H1 (cell line): Measurements from ENCODE around the gene GP1BB. TPM values are rescaled to one million over a fixed set of nuclear protein-coding genes. Genes with fewer than 3 reads are reported as not detected.
A peak's percentile ranks its signal among the peaks of the same experiment; 100 is the strongest.

Source experiments
- CTCF ChIA-PET: fragments of 300-600 bp; sonication (Branson Sonifier 250); formaldehyde crosslinking; loops from one replicate; lab custom pipeline; 2021; ENCODE audit not compliant: partially characterized antibody; lab: Charles Lee
- POLR2A ChIA-PET: fragments of 300-600 bp; sonication (Branson Sonifier 250); formaldehyde crosslinking; loops from one replicate; lab custom pipeline; 2021; ENCODE audit warnings: inconsistent platforms; ENCODE audit not compliant: partially characterized antibody; lab: Charles Lee
- DNase-seq, 2 experiments: peaks; one replicate each; pipeline versions ENCODE4 v3.0.0 to v3.0.0-alpha.2; 2010 to 2022; ENCODE audit warnings: low spot score in 2 of 2, low read depth in 1 of 2, mixed read lengths in 1 of 2
- FAIRE-seq: peaks from 2 replicates; lab custom pipeline; 2011; peaks lifted over from hg19 to GRCh38; lab: Jason Lieb, UNC
- H2AFZ ChIP-seq: 2 replicates; pipeline ENCODE4 v1.8.1; 2012; ENCODE audit warnings: low read length, inconsistent platforms
- H2AK5ac ChIP-seq: 2 replicates; pipeline ENCODE4 v1.6.1; 2013; ENCODE audit warnings: low read depth, low read length
- H2BK120ac ChIP-seq: replicated peaks from 2 replicates; pipeline ENCODE3; 2013; ENCODE audit warnings: low read depth, low read length, inconsistent platforms
- H2BK12ac ChIP-seq: 2 replicates; pipeline ENCODE4 v1.6.1; 2013; ENCODE audit warnings: low read depth, low read length
- H2BK15ac ChIP-seq: 2 replicates; pipeline ENCODE4 v1.6.1; 2013; ENCODE audit warnings: low read length
- H2BK20ac ChIP-seq: 2 replicates; pipeline ENCODE4 v1.6.1; 2013; ENCODE audit warnings: low read length
- H2BK5ac ChIP-seq: 2 replicates; pipeline ENCODE4 v1.6.1; 2013; ENCODE audit warnings: low read depth, low read length
- H3K14ac ChIP-seq: 2 replicates; pipeline ENCODE4 v1.6.1; 2013; ENCODE audit warnings: inconsistent platforms; ENCODE audit not compliant: insufficient read length
- H3K18ac ChIP-seq: 2 replicates; pipeline ENCODE4 v1.6.1; 2013; ENCODE audit warnings: low read length; ENCODE audit errors: extremely low read depth
- H3K23ac ChIP-seq: 2 replicates; pipeline ENCODE4 v1.6.1; 2013; ENCODE audit warnings: inconsistent platforms; ENCODE audit not compliant: insufficient read length
- H3K23me2 ChIP-seq: 2 replicates; pipeline ENCODE4 v1.6.1; 2013; ENCODE audit warnings: low read depth, low read length
- H3K27ac ChIP-seq: 2 replicates; pipeline ENCODE4 v1.6.1; 2011; ENCODE audit warnings: low read depth, low read length, inconsistent platforms
- H3K27me3 ChIP-seq, 4 experiments: replicated peaks in 1 of 4; 1 replicate in 1 of 4; 2 replicates in 3 of 4; pipeline versions ENCODE4 v1.6.1 to v1.8.1; 2011 to 2013; ENCODE audit warnings: low read length in 3 of 4, mild to moderate bottlenecking in 3 of 4, inconsistent platforms in 2 of 4, mixed read lengths in 2 of 4, moderate library complexity in 1 of 4; ENCODE audit not compliant: control insufficient read depth in 3 of 4, insufficient read depth in 3 of 4; ENCODE audit errors: extremely low read depth in 1 of 4
- H3K36me3 ChIP-seq, 4 experiments: 2 replicates each; pipeline versions ENCODE4 v1.6.1 to v1.8.1; 2011 to 2013; ENCODE audit warnings: mild to moderate bottlenecking in 4 of 4, low read length in 3 of 4, moderate library complexity in 2 of 4, control low read depth in 1 of 4, inconsistent platforms in 1 of 4; ENCODE audit not compliant: insufficient read depth in 4 of 4, control insufficient read depth in 2 of 4
- H3K4ac ChIP-seq: replicated peaks from 2 replicates; pipeline ENCODE3; 2013; ENCODE audit warnings: low read length, low read depth, mixed read lengths, inconsistent platforms; ENCODE audit not compliant: insufficient read length
- H3K4me1 ChIP-seq, 4 experiments: replicated peaks in 1 of 4; 1 replicate in 1 of 4; 2 replicates in 3 of 4; pipeline versions ENCODE4 v1.6.1 to v1.8.1; 2011 to 2013; ENCODE audit warnings: low read length in 3 of 4, inconsistent platforms in 2 of 4, mixed read lengths in 1 of 4; ENCODE audit not compliant: insufficient read depth in 4 of 4, control insufficient read depth in 3 of 4
- H3K4me2 ChIP-seq, 2 experiments: 2 replicates each; pipeline versions ENCODE4 v1.6.1 to v1.8.1; 2011 to 2013; ENCODE audit warnings: low read depth in 2 of 2, low read length in 2 of 2, control low read depth in 1 of 2, inconsistent platforms in 1 of 2, mild to moderate bottlenecking in 1 of 2; ENCODE audit not compliant: insufficient read depth in 1 of 2
- H3K4me3 ChIP-seq, 4 experiments: fragments of 200-600, 300-600 bp in 1 of 4; sonication (generic), shearing (Covaris generic), sonication (Bioruptor Twin) in 1 of 4; 2 replicates each; pipeline versions ENCODE4 v1.5.1 to v1.8.1; 2011 to 2016; ENCODE audit warnings: low read length in 4 of 4, low read depth in 3 of 4, control low read depth in 2 of 4, inconsistent platforms in 2 of 4, mild to moderate bottlenecking in 2 of 4, mixed read lengths in 1 of 4, moderate library complexity in 1 of 4; ENCODE audit not compliant: insufficient read depth in 2 of 4; ENCODE audit errors: extremely low read depth in 1 of 4
- H3K56ac ChIP-seq: replicated peaks from 2 replicates; pipeline ENCODE3; 2013; ENCODE audit warnings: low read depth, mild to moderate bottlenecking, mixed read lengths, low read length, inconsistent platforms; ENCODE audit not compliant: insufficient read length
- H3K79me1 ChIP-seq: 2 replicates; pipeline ENCODE4 v1.6.1; 2013; ENCODE audit warnings: low read depth, low read length, control low read depth
- H3K79me2 ChIP-seq, 2 experiments: 2 replicates each; pipeline versions ENCODE4 v1.6.1 to v1.8.1; 2012 to 2013; ENCODE audit warnings: low read length in 2 of 2, mild to moderate bottlenecking in 2 of 2, inconsistent platforms in 1 of 2; ENCODE audit not compliant: insufficient read depth in 2 of 2, control insufficient read depth in 1 of 2
- H3K9ac ChIP-seq, 4 experiments: replicated peaks in 1 of 4; 1 replicate in 1 of 4; 2 replicates in 3 of 4; pipeline versions ENCODE4 v1.6.1 to v1.8.1; 2011 to 2013; ENCODE audit warnings: low read depth in 3 of 4, low read length in 3 of 4, control low read depth in 2 of 4, mild to moderate bottlenecking in 2 of 4, moderate library complexity in 2 of 4, inconsistent platforms in 1 of 4; ENCODE audit errors: extremely low read depth in 1 of 4
- H3K9me3 ChIP-seq, 2 experiments: 2 replicates each; pipeline versions ENCODE4 v1.6.1 to v1.8.1; 2012 to 2013; ENCODE audit warnings: mild to moderate bottlenecking in 2 of 2, moderate library complexity in 2 of 2, control low read depth in 1 of 2, inconsistent platforms in 1 of 2, low read depth in 1 of 2, low read length in 1 of 2, mixed read lengths in 1 of 2; ENCODE audit not compliant: insufficient read depth in 2 of 2
- H4K20me1 ChIP-seq, 2 experiments: replicated peaks in 1 of 2; 2 replicates each; pipeline versions ENCODE3 to v1.8.1; 2011 to 2013; ENCODE audit warnings: inconsistent platforms in 2 of 2, low read length in 2 of 2, mild to moderate bottlenecking in 1 of 2; ENCODE audit not compliant: insufficient read depth in 2 of 2, control insufficient read depth in 1 of 2
- H4K5ac ChIP-seq: 2 replicates; pipeline ENCODE4 v1.6.1; 2013; ENCODE audit warnings: low read length, low read depth, mixed read lengths, inconsistent platforms; ENCODE audit not compliant: insufficient read length
- H4K8ac ChIP-seq: 2 replicates; pipeline ENCODE4 v1.8.0; 2013; ENCODE audit warnings: mild to moderate bottlenecking, moderate library complexity, low read length, inconsistent platforms; ENCODE audit not compliant: insufficient read depth; ENCODE audit errors: extremely low read depth
- H4K91ac ChIP-seq: replicated peaks from 2 replicates; pipeline ENCODE3; 2013; ENCODE audit warnings: low read length, mixed read lengths, inconsistent platforms; ENCODE audit not compliant: insufficient read length
- ATF2 ChIP-seq: IDR thresholded peaks from 2 replicates; pipeline ENCODE4 v1.6.1; 2012; ENCODE audit warnings: low read length, inconsistent platforms
- CBX8 ChIP-seq: fragments of 300-800, 300-1000 bp; sonication (generic); IDR thresholded peaks from 2 replicates; pipeline ENCODE4 v1.7.1; 2016; ENCODE audit warnings: low read depth, low read length, borderline replicate concordance
- CHD1 ChIP-seq: IDR thresholded peaks from 2 replicates; pipeline ENCODE4 v1.6.1; 2012; ENCODE audit warnings: low read depth, low read length, improper control_type of control experiment
- GTF2F1 ChIP-seq: IDR thresholded peaks from 2 replicates; pipeline ENCODE4 v1.6.1; 2012; ENCODE audit warnings: low read depth, low read length, improper control_type of control experiment, borderline replicate concordance
- HDAC2 ChIP-seq, 2 experiments: fragments of 300-600 bp in 1 of 2; sonication (generic) in 1 of 2; IDR thresholded peaks; 2 replicates each; pipeline ENCODE4 v1.6.1; 2011 to 2012; ENCODE audit warnings: low read depth in 2 of 2, low read length in 2 of 2, mild to moderate bottlenecking in 2 of 2, moderate library complexity in 2 of 2, borderline replicate concordance in 1 of 2, inconsistent platforms in 1 of 2
- POLR2A ChIP-seq, 2 experiments: IDR thresholded peaks; 1 replicate in 1 of 2; 2 replicates in 1 of 2; pipeline ENCODE4 v1.6.1; 2011; ENCODE audit warnings: low read depth in 2 of 2, low read length in 2 of 2, mild to moderate bottlenecking in 2 of 2; ENCODE audit errors: control extremely low read depth in 1 of 2
- SIN3A ChIP-seq, 2 experiments: IDR thresholded peaks in 1 of 2; conservative IDR thresholded peaks in 1 of 2; 2 replicates each; pipeline ENCODE4 v1.6.1; 2011 to 2012; ENCODE audit warnings: low read length in 2 of 2, improper control_type of control experiment in 1 of 2, low read depth in 1 of 2, mild to moderate bottlenecking in 1 of 2
- SIRT6 ChIP-seq: IDR thresholded peaks from one replicate; pipeline ENCODE4 v1.7.1; 2012; ENCODE audit warnings: low read length, inconsistent platforms
- TAF7 ChIP-seq: optimal IDR thresholded peaks from 2 replicates; pipeline ENCODE3; 2011; ENCODE audit warnings: low read depth, mild to moderate bottlenecking, inconsistent platforms, low read length, moderate library complexity, borderline replicate concordance
- ZNF274 ChIP-seq: IDR thresholded peaks from 2 replicates; pipeline ENCODE4 v1.7.0; 2012; ENCODE audit warnings: low read length, borderline replicate concordance; ENCODE audit errors: extremely low read depth
- WGBS, 2 experiments: shearing (Covaris generic) in 1 of 2; methylation state at CpG; one replicate each; pipeline versions ENCODE4 v1.1.6 to v1.1.7; 2013 to 2015; ENCODE audit warnings: low lambda C conversion rate in 2 of 2, mixed read lengths in 2 of 2, inconsistent platforms in 1 of 2, low coverage in 1 of 2, missing lambda C conversion rate in 1 of 2; ENCODE audit not compliant: insufficient replicate concordance in 2 of 2, insufficient coverage in 1 of 2, insufficient read length in 1 of 2; ENCODE audit errors: extremely low coverage in 1 of 2, missing lambda C conversion rate in 1 of 2; 5-methylcytosine and 5-hydroxymethylcytosine counted together
- polyA plus RNA-seq, 7 experiments: library from polyadenylated mRNA; depleted of rRNA in 3 of 7; stranded (reverse) in 5 of 7; unstranded in 2 of 7; fragments of >200 nt in 5 of 7; fragments of 200-250 nt in 2 of 7; gene quantifications; 1 replicate in 5 of 7; 2 replicates in 1 of 7; 4 replicates in 1 of 7; pipeline versions ENCODE4 v1.2.1 to v1.2.3, GENCODE V29; 2011 to 2013; ENCODE audit warnings: missing spikeins in 2 of 7, mixed read lengths in 2 of 7
- total RNA-seq: library from RNA; stranded (reverse); fragmentation: NEBNext Ultra II Directional; extraction: Animal tissue kit (Norgen Biotek cat#: 25700); gene quantifications from 2 replicates; pipeline ENCODE4 v1.2.1, GENCODE V29; 2021

The GP1BB gene
- total and polyA plus RNA-seq, 2 of the 8 experiments (the other 6 are each of a cell fraction or from before 2014, with no cell fraction given), result 0.36 TPM; not detected in 1

GRCh38 chr22:19708321-19709011, 14.9 kb upstream of the GP1BB start:
- no peak overlapping the region for H3K4me3 ChIP-seq
- no peak overlapping the region for H3K4me2 ChIP-seq
- peak overlapping the region; percentile 63; the same call in 1 of the 2 replicates for H2BK5ac ChIP-seq
- H4K5ac ChIP-seq, result no peak overlapping the region
- H2BK120ac ChIP-seq, result no peak overlapping the region
- no peak overlapping the region for H3K14ac ChIP-seq
- no peaks in the 10 kb centered on the region for H3K9me3 ChIP-seq
- no peak overlapping the region for H2AFZ ChIP-seq
- no peak for FAIRE-seq
- peaks cover 0 to 24% (median 16%) of the 10 kb centered on the region in 4 experiments; a peak in 6 of 7 replicates for H3K4me1 ChIP-seq
- no peak overlapping the region for H3K9ac ChIP-seq
- H3K79me1 ChIP-seq, result no peaks in the 10 kb centered on the region; the same call in 1 of the 2 replicates
- peak overlapping the region; percentile 66 for H4K91ac ChIP-seq
- no peak overlapping the region for H2BK20ac ChIP-seq
- H4K20me1 ChIP-seq, result no peaks in the 10 kb centered on the region
- no peak overlapping the region for H3K23ac ChIP-seq
- H3K79me2 ChIP-seq, result no peaks in the 10 kb centered on the region
- H3K4ac ChIP-seq, result no peak overlapping the region
- ChIA-PET POLR2A (no interaction called here), CTCF (interaction anchor here (0.5 to 5.3 kb wide), 13 partner anchors 7 to 255 kb away, joined by 3 to 50 read pairs (median 3); no protein-coding TSS in a partner anchor)
- H3K27me3 ChIP-seq, result peaks cover 0 to 17% (median 13%) of the 10 kb centered on the region in 4 experiments; a peak in 6 of 7 replicates
- H3K56ac ChIP-seq, result no peak overlapping the region
- no peaks in the 10 kb centered on the region for H3K36me3 ChIP-seq
- H2AK5ac ChIP-seq, result peak overlapping the region; percentile 77; the same call in 1 of the 2 replicates
- DNase-seq, result no peak
- H4K8ac ChIP-seq, result peak overlapping the region; percentile 45; the same call in 1 of the 2 replicates
- peak overlapping the region; percentile 55; the same call in 1 of the 2 replicates for H2BK15ac ChIP-seq
- H2BK12ac ChIP-seq, result peak overlapping the region; percentile 89; the same call in 1 of the 2 replicates
- WGBS, 2 experiments, result 90% methylated on average over 20 of the region's 20 CpGs; no CpG with 5 or more reads in 1 of the 2 experiments
- no peak overlapping the region for H3K27ac ChIP-seq
- H3K18ac ChIP-seq, result 0 out of 2 replicates have a peak overlapping the region, but pooled peaks have one; percentile 25
- no peaks in the 10 kb centered on the region for H3K23me2 ChIP-seq
- TF ChIP-seq CBX8 (no peak), CHD1 (no peak), TAF7 (no peak), SIN3A (conservative IDR thresholded peaks at IDR 0.05 in 1 of 2, IDR thresholded peaks at IDR 0.05 in 1 of 2; ENCODE audit: low read depth in 1 of 2, low read length in 2 of 2) (no peak), HDAC2 (IDR thresholded peaks at IDR 0.05; ENCODE audit: borderline replicate concordance in 1 of 2, low read depth in 2 of 2, low read length in 2 of 2) (no peak), SIRT6 (no peak), GTF2F1 (no peak), ZNF274 (no peak), POLR2A (IDR thresholded peaks at IDR 0.05; ENCODE audit: control extremely low read depth in 1 of 2, low read depth in 2 of 2, low read length in 2 of 2) (no peak), ATF2 (no peak)
